Medulla oblongata (tissue), 1 donor: ENCODE data around the gene TTLL11.
"Not testable (repeated sequence)": the region's sequence is repeated elsewhere in the genome, so short reads cannot be mapped to it uniquely, and the experiment has no call there.

Experiments used
- DNase-seq: peaks from one replicate; pipeline ENCODE4 v3.0.0-alpha.2; 2015; ENCODE audit errors: extremely low spot score

TTLL11 gene

DNA sequence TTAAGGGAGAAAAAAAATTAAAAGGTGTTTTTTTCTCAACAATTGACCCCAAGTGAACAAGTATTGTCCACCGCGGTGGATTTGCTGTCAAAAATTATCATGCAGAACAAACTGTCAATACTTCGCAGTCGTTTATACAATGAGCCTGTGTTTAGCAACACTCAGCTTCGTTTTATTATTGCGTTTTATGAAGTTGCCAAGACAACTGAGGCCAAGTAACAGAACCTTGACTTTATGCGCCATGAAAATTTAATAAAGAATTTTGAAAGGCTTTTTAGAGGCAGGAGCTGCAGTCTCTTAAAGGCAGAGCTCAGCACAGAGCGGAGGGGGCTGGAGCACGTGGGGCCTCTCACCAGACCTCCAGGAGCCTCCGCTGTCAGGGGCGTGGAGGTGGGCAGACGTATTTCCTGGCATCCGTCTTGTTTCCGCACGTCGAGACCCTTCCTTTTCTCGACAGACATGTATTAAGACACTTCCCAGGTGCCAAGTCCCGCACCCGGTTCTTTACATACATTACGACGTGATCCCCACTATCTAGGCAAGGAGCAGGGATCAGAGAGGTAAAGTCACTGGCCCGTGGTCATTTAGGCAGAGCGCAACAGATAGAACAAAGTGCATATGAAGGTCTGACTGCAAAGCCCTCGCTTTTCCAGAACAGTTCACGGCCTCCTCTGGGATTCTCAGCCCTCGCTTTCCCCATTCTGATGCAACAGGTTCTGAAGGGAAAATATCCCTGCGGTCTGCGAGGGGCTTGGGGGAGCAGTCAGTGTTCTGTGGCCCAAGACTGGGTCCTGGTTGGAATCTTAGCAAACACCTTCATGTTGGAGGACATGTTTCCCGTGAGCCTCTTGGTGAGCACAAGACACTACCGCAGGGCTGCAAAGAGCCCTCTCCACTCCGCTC is 277.3 kb downstream of the TTLL11 start:
- DNase-seq: no peak

DNA sequence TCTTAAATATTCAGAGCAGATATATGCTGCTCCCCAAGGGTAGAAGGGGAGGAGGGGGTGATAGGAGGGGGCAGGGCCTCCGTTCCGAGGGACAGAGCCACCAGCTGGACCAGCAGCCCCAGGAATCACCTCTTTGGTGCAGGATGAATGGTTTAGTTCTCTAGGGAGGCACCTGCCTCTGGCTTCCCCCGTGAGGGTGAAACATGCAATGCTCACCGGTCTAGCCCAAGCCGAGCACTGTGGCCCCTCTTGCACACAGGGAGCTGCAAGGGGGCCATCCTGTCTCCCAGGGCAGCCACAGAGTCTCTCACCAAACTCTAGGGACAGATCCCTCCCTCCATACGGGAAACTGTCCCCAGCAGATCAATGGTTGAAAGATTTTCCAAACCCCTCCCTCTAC is 278.0 kb downstream of the TTLL11 start:
- DNase-seq: no peak

DNA sequence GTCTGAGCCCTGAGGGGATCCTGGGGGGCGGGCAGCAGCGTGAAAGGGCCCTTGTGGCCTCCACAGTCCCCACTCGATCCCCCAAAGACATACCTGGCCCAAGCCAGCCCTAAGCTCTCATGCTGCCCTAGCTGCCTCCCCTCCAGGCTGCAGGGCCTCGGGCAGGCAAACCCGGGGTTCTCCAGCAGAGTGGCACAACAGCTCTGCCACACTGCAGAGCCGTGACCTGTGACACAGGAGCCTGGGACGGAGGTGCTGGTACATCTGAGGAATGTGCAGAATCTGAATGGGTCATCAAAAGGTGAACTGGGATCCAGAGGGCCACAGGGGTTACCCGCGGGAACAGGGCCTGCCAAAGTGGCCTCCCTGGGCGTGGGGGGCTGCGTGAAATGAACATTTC is 278.5 kb downstream of the TTLL11 start:
- DNase-seq: no peak

DNA sequence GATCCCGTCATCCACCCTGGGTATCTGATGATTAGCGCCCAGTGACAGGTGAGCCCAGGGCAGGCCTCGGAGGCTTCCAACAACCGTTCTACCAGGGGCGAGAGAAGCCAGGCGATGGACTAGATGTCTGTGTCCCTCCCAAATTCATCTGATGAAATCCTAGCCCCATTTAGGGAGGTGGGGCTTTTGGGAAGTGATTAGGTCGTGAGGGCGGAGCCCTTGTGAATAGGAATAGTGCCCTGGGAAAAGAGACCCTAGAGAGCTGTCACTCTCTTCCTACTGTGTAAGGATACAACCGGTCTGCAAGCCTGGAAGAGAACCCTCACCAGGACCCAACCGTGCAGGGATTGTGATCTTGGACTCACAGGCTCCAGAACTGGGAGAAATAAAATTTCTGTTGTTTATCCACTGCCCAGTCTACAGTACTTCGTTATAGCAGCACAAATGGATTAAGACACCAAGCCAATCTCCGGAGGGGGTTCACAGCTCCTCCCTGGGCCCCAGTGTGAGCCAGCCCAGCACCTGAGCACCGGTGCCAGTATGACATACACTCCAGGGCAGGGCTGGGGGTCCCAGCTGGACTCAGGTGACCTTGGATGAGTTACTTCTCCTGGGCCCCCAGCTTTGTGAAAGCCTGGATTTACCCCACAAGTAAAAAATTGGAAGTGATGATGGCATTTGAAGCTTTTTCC is 279.4 kb downstream of the TTLL11 start:
- no peak for DNase-seq

DNA sequence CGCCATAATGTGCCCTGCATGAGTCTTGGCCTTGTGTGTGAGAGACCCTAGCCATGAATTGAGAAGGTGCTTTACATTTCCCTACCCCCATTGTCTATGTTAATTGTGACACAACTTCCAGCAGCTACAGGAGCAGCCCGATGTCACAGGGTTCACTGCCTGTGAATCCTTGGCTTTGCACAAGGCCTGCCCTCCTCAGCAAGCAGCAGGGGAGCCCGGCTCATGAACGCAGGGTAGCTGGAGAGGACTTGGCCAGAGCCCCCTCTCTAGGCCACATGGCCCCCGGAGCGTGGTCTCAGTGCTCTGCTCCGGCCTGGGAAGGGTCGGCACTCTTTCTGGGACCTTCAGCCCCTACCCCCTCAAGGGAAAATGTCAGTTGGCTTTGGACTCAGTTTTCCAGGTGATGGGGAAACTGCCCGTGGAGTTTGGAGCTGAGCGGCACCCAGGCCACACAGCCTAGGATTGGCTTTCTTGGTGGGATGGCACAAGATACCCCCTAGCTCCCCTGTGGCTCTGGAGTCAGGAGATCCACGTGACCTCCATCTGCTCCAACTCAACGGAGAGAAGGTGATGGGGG is 280.9 kb downstream of the TTLL11 start:
- no peak for DNase-seq

DNA sequence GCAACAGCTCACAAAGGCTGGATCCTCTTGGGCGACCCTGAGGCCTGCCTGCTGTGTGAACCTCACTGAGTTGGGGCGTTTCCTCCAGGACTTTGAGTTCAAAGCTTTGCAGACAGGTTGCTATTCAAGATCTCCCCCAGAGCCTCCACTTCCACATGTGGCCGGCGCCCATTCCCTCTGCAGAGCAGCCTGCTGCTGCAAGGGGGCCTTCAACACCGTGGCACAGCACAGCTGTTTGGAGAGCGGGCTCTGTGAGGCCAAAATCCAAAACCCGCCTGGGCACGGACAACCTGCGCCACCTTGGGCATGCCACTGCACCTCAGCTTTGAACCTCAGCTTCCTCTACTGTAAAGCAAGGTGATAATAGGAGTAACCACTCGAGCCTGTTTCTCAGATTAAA is 281.4 kb downstream of the TTLL11 start:
- DNase-seq: no peak

DNA sequence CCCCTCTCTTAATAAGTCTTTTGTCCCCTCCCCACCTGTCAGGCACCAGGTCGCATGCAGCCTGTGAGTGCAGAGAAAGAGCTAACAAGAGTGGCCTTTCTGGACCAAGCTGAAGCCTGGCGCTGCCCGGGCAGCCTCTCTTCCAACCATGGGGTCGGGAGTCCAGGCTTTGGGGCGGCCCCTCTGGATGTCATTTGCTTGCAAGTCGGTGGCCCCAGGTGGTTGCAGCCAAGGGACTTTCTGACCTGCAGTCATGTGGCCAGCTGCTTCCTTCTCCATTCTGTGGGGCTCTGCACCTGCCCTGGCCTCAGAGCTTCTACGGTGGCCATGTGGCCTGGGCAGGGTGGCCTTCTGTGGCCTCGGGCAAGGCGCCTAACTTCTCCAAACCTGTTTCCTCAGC is 282.0 kb downstream of the TTLL11 start:
- no peak for DNase-seq

DNA sequence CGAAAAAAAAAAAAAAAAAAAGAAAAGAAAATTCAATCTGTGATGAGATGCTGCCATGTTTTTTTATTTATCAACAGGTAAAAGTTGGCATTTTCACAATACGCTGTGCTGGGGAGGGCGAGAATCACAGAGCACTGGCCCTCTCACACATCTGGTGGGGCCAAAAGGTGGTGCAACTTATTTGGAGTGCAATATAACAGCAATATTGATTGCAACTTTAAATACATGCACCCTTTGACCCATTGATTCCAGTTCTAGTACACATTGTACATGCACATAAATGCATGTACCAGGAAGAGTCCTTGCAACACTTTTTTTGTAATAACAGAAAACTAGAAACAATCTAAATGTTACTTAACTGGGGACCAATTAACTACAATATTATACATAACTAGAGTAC is 282.6 kb downstream of the TTLL11 start:
- DNase-seq: no peak

DNA sequence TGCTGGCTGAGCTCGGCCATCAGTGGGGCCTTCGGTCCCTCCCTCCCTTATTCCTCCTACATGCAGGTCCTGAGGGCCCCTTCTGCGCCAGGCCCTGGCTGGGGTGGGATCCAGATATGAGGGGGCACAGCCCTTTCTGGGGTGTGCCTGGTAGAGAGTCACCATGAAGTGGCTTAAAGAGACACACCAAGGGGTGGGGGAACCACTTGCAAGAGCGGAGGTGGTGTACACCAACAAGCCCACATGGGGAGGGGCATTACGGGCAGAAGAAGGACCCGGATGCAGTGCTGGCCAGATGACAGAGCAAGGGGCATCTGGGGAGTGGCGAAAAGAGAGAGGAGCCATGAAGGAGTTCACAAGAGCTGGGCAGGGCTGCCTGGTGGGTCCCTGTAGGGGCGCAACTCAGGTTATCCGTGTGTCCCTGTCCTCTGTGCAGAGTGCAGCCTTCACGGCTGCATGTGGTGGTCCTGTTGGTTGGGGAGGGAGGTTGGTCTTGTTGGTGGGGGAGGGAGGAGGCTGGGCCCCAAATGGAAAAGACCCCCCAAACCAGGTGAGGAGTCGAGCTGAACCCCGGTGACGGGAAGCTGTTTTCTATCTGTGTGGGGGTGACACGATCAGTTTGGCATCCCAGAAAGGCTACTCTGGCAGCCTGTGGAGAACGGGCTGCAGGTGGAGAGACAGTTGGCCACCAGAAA is 283.6 kb downstream of the TTLL11 start:
- no peak for DNase-seq

DNA sequence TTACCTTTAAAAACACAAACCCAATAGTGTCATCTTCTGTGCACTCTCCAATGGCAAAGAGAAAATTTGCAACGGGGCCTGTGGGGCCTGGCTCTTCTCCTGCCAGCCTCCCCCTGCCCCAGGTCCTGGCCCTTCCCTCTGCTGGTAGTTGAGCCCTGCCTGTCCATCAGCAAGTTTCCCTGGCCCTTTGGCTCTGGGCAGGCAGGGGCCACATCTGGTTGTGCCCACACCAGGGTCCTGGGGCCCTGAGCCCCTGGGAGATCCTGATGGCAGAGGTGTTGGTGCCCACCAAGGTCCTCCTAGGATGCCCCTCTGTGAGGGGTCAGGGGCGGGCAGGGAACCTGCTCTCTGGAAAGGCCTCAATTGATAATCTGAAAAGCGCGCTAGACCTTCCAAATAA is 284.3 kb downstream of the TTLL11 start:
- no peak for DNase-seq

DNA sequence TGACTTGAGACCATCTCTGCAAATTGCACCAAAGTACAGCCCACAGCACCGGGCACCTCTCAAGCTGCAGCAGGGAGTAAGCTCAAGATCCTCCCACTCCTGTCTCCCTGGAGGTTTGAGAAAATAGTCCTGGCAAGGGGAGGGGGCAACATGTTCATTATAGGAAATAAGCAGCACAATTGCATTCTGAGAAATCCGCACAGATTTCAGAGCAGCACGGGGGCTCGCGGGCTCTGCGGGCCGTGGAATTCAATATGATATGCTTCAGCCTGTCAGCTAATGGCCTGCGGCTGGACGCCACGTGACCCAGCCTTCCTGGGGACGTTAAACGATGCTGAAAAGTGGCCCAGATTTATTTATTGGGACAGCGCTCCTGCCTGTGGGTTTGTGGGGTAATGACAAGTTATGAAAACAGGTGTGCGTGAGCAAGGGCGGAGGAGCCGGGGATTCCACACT is 285.3 kb downstream of the TTLL11 start:
- DNase-seq: no peak

DNA sequence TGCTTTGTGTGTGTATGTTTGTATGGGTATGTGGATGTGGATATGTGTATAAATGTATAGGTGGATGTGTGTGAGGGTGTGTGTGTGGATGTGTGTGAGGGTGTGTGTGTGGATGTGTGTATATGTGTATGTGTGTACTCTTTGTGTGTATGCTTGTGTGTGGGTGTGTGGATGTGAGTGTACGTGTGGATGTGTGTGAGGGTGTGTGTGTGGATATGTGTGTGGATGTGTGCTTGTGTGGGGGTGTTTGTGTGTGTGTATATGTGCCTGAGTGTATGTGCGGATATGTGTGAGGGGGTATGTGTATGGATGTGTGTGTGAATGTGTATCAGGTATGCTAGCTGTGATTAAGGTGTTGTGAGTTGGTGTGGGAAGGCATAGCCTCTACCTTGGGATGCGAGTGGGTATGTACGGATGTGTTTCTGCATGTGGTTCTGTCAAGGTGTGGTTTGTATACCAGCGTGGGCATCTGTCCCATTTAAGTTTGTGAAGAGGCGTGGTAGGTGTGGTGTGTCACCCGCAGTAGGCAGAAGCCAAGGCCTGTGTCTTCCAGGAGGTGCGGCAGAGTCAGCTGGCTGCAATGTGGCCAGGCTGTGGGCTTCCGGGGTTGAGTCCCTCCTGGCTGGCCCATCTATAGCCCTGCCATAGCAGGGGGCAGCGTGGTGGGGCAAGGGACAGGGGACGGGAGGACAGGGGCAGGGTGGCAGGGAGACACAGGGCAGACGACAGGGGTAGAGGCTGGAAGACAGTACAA is 285.9 kb downstream of the TTLL11 start:
- DNase-seq: no peak

DNA sequence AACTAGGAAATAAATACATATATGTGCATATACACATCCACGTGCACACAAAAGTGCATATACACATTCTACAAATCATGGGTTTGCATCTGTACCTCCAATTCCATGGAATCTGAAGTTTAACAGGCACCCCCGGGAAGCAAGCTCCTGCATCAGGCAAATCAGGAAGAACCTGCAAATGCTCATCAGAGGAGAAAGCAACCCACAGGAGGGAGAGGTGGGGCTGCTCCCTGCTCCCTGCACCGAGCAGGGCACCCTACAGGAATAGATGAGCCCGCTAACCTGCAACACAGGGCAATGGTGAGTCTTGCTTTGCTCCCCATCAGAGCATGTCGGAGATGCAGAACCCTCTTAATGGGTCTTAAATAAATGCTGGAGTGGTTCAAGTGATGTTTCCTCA is 290.4 kb downstream of the TTLL11 start:
- DNase-seq: no peak

DNA sequence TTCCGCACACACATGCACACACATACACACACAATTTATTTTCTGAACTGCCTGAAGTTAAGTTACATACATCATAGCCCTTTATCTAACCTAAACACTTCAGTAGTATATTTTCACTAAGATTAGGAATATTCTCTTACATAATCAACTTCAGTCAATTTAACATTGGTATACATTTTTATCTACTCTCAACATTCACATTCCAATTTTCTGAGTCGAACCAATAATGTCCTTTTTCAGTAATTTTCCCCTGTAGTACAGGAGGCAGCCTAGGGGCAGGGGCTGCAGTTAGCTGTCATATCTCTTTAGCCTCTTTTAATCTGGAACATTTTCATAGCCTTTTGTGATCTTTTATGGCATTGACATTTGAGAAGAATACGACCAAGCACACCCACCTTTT is 291.5 kb downstream of the TTLL11 start:
- DNase-seq: no peak

DNA sequence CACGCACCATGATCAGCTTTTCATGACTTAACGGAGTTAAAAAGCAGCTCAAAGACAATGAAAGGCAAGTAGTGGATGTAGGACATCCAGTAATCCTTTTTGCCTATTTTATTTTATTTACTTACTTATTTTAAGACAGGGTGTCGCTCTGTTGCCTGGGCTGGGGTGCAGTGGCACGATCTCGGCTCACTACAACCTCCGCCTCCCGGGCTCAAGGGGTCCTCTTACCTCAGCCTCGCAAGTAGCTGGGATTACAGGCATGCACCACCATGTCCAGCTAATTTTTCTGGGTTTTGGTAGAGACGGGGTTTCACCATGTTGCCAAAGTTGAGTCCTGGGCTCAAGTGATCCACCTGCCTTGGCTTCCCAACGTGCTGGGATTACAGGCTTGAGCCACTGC is 292.7 kb downstream of the TTLL11 start:
- no peak for DNase-seq

DNA sequence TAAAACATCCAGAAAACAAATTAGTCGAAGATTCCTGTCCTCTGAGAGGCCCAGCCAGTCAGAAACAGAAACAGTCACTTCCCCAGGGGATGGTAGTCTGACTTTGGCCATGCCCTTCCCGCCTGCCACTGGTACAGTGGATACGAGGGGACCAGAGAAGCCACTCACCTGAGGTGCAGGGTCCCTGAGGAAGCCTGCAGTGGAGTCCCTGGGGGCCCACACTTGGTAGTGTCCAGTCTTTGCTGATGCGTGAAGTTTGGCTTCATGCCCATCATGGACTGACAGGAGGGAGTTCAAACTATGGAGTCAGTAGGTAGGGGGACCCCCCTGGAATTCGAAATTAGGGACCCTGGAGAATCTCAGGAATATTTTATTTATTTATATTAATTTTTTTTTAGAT is 294.2 kb downstream of the TTLL11 start:
- no peak for DNase-seq

DNA sequence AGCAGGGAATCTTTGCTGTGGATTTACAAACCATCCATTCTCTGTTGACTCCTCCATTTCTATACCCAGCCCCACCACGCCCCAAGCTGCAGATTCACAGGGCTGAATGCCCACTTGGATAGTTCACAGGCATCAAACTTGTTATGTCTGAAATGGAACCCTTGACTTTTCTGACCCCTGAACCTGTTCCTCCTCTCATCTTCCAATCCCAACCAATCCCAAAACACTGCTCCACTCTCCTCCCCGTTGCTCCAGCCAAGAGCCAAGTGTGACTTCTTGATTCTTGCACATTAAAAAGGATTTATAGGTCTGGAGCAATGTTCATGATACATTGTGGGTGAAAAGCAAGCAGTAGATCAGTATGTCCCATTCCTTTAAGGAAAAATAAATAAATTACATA is 296.0 kb downstream of the TTLL11 start:
- no peak for DNase-seq

DNA sequence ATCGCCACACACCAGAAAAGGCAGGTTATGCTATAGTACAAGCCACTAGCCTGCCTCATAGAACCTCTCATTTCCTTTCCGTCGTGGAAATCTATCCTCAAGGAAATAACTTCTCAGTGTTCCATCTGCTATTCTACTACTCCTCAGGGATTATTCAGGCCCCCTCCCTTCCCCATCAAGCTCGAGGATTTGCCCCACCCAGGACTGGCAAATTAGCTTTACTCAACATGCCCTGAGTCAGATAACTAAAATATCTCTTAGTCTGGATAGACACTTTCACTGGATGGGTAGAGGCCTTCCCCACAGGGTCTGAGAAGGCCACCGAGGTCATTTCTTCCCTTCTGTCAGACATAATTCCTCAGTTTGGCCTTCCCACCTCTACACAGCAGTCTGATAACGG is 298.8 kb downstream of the TTLL11 start:
- not testable (repeated sequence) for DNase-seq

DNA sequence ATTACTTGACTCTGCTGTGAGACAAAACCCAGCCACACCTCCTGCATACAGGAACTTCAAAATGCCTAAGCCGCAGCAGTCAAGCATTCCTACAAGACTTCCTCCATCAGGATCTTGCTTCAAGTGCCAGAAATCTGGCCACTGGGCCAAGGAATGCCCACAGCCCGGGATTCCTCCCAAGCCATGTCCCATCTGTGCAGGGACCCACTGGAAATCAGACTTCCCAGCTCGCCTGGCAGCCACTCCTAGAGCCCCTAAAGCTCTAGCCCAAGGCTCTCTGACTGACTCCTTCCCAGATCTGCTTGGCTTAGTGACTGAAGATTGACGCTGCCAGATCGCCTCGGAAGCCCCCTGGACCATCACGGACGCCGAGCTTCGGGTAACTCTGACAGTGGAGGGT is 300.6 kb downstream of the TTLL11 start:
- DNase-seq: not testable (repeated sequence)

DNA sequence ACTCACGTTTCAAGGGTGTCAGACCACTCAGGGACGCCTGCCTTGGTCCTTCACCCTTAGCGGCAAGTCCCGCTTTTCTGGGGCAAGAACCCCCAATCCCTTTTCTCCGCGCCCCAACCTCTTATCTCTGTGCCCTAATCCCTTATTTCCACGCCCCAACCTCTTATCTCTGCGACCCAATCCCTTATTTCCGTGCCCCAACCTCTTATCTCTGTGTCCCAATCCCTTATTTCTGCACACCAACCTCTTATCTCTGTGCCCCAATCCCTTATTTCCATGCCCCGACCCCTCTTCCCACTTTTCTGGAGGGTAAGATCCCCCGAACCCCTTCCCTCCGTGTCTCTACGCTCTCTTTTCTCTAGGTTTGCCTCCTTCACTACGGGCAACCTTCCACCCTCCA is 302.3 kb downstream of the TTLL11 start:
- DNase-seq: no peak

DNA sequence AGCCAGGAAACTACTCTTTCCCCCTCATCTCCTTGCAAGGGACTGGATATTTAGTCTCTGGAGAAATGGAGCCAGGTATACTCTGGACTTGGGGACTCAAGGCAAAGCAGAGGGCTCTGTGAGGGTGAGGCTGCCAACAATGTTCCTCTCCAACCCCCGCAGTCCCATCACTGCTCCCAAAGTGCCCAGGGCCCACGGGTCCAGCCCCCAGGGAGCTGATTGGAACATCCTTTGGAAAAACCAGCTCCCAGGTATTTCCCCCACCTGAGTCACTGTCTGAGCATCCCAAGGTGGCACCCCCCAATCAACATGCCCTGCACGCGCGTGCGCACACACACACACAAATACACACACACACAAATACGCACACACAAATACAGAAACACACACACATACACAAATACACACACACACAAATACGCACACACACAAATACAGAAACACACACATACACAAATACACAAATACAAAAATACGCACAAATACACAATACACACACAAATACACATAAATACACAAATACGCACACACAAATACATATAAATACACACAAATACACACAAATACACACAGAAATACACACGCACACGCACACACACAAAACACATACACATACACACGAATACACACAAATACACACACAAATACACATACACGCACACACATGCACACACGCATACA is 304.3 kb downstream of the TTLL11 start:
- no peak for DNase-seq
